Measurements from ENCODE around the gene SPTB. TPM values are rescaled to one million over a fixed set of nuclear protein-coding genes. Genes with fewer than 3 reads are reported as not detected.

SPTB gene
- total and polyA plus RNA-seq, 8 donors: 2.2 to 4.7 (median 3.3) TPM

DNA sequence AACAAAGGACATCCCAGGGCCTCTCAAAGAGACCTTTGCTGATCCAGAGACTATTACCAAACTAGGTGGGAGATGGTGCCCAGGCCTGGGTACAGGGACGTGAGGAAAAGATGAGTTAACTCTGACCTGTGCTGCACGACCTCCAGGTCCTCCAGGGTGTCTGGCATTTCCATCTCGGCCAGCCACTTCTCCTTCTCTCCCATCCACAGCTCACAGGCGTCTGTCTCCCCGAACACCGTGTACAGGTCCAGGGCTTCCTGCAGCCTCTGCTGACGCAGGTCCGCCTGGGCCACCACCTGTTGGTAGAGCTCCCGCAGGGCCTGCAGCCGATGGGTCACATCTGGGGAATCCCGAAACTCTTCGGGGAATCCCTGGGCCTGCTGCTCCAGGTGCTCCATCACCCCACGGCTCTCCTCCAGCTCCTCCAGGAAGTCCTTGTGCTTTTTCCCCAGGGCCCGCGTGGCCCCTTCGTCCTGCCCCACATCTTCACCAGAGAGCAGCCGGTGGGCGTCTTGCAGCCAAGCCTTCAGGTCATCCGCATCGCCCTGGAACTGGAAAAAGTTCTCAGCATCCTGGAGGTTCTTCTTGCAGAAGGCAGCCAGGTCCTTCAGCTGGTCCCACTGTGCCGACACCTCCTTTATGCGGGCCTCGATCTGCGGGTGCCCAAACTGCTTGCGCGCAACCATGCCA lies 86.7 kb downstream of the SPTB start:
- no peak for ATAC-seq

GRCh38 chr14:64792231-64792630 lies 87.5 kb downstream of the SPTB start:
- Histone ChIP-seq H3K27ac (no peak overlapping the region), H3K9me3 (no peaks in the 10 kb centered on the region), H3K4me3 (no peak overlapping the region), H3K27me3 (no peaks in the 10 kb centered on the region), H3K4me1 (no peaks in the 10 kb centered on the region), H3K36me3 (no peaks in the 10 kb centered on the region)
- TF ChIP-seq, protein P1, sequence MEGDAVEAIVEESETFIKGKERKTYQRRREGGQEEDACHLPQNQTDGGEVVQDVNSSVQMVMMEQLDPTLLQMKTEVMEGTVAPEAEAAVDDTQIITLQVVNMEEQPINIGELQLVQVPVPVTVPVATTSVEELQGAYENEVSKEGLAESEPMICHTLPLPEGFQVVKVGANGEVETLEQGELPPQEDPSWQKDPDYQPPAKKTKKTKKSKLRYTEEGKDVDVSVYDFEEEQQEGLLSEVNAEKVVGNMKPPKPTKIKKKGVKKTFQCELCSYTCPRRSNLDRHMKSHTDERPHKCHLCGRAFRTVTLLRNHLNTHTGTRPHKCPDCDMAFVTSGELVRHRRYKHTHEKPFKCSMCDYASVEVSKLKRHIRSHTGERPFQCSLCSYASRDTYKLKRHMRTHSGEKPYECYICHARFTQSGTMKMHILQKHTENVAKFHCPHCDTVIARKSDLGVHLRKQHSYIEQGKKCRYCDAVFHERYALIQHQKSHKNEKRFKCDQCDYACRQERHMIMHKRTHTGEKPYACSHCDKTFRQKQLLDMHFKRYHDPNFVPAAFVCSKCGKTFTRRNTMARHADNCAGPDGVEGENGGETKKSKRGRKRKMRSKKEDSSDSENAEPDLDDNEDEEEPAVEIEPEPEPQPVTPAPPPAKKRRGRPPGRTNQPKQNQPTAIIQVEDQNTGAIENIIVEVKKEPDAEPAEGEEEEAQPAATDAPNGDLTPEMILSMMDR (IDR thresholded peaks at IDR 0.05): no peak
- ATAC-seq: no peak
- intact Hi-C loops (cut with DNase I): no loop called here
- DNase-seq: no peak

More for the DNA sequence above, 86.7 kb downstream of the SPTB start:
- no peak overlapping the region for H3K4me3 ChIP-seq
- DNase-seq: no peak
- no peaks in the 10 kb centered on the region for H3K27me3 ChIP-seq
- no peaks in the 10 kb centered on the region for H3K9me3 ChIP-seq
- H3K4me1 ChIP-seq: no peaks in the 10 kb centered on the region
- no peaks in the 10 kb centered on the region for H3K36me3 ChIP-seq
- intact Hi-C loops (cut with DNase I): no loop called here
- TF ChIP-seq, protein P1 (IDR thresholded peaks at IDR 0.05): no peak
- H3K27ac ChIP-seq: no peak overlapping the region

GRCh38 chr14:64790478-64790877 lies 89.2 kb downstream of the SPTB start:
- H3K4me3 ChIP-seq: no peak overlapping the region
- no peaks in the 10 kb centered on the region for H3K9me3 ChIP-seq
- TF ChIP-seq, protein P1 (IDR thresholded peaks at IDR 0.05): no peak
- no peaks in the 10 kb centered on the region for H3K4me1 ChIP-seq
- H3K36me3 ChIP-seq: no peaks in the 10 kb centered on the region
- ATAC-seq (no peak), DNase-seq (no peak)
- H3K27me3 ChIP-seq: no peaks in the 10 kb centered on the region
- intact Hi-C loops (cut with DNase I): no loop called here
- H3K27ac ChIP-seq: no peak overlapping the region

GRCh38 chr14:64789696-64790095 lies 90.0 kb downstream of the SPTB start:
- intact Hi-C loops (cut with DNase I): no loop called here
- H3K27ac ChIP-seq: no peak overlapping the region
- no peaks in the 10 kb centered on the region for H3K36me3 ChIP-seq
- ATAC-seq (no peak), DNase-seq (no peak)
- H3K4me3 ChIP-seq: no peak overlapping the region
- no peaks in the 10 kb centered on the region for H3K27me3 ChIP-seq
- H3K4me1 ChIP-seq: no peaks in the 10 kb centered on the region
- TF ChIP-seq, protein P1 (IDR thresholded peaks at IDR 0.05): no peak
- H3K9me3 ChIP-seq: no peaks in the 10 kb centered on the region

DNA sequence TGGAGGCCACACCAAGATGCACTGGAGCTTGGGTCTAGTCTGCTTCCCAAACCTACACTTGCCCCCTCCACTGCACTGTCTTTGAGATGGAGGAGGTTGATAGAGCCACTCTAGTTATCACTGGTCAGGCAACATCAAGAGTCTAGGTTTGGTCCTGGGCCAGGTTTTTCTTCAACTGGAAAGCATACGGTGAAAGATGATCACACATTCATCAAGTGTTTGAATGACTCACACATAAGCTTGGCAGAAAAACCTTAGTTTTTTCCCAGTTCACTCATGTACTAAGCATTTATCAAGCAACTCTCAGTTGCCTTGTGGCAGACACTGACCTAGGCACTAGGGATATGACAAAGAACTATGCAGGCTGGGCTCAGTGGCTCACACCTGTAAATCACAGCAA lies 91.0 kb downstream of the SPTB start:
- peak; percentile 67 for ATAC-seq
- TF ChIP-seq, protein P1 (IDR thresholded peaks at IDR 0.05): no peak
- Histone ChIP-seq H3K4me1 (no peaks in the 10 kb centered on the region), H3K27ac (no peak overlapping the region), H3K4me3 (no peak overlapping the region), H3K27me3 (no peaks in the 10 kb centered on the region), H3K36me3 (no peaks in the 10 kb centered on the region), H3K9me3 (no peaks in the 10 kb centered on the region)
- no peak for DNase-seq
- intact Hi-C loops (cut with DNase I): no loop called here
